ENCODE data around the gene SCO2.

The SCO2 gene

GRCh38 chr22:50502628-50503474, 22.5 kb downstream of the SCO2 start:
- H3K4me3 ChIP-seq (ENCODE audit: insufficient read length, low read depth), result no peak overlapping the region
- no peaks in the 10 kb centered on the region for H3K27me3 ChIP-seq (ENCODE audit: insufficient read depth, insufficient read length)
- no peak for DNase-seq (ENCODE audit: low read depth, low spot score)
- H3K9me3 ChIP-seq (ENCODE audit: insufficient read depth, low read length), result no peaks in the 10 kb centered on the region
- H3K4me1 ChIP-seq (ENCODE audit: insufficient read depth, insufficient read length), result peaks cover 8% of the 10 kb centered on the region
- TF ChIP-seq SUZ12 (IDR thresholded peaks at IDR 0.05; ENCODE audit: extremely low read depth, insufficient read depth, insufficient read length) (no peak), YY1 (IDR thresholded peaks at IDR 0.05; ENCODE audit: insufficient read depth, insufficient read length) (no peak), ZNF274 (IDR thresholded peaks at IDR 0.05; ENCODE audit: low read depth, low read length) (no peak)
- peaks cover 40% of the 10 kb centered on the region for H3K36me3 ChIP-seq (ENCODE audit: insufficient read depth, insufficient read length, low read length)
- H3K9ac ChIP-seq (ENCODE audit: insufficient read length, low read depth), result no peak overlapping the region

- peaks cover 8% of the 10 kb centered on the region for H3K4me1 ChIP-seq (ENCODE audit: insufficient read depth, insufficient read length)
- no peak overlapping the region for H3K4me3 ChIP-seq (ENCODE audit: insufficient read length, low read depth)
- no peak for TF ChIP-seq YY1 (IDR thresholded peaks at IDR 0.05; ENCODE audit: insufficient read depth, insufficient read length)
- peaks cover 40% of the 10 kb centered on the region for H3K36me3 ChIP-seq (ENCODE audit: insufficient read depth, insufficient read length, low read length)
- H3K9ac ChIP-seq (ENCODE audit: insufficient read length, low read depth), result no peak overlapping the region
- H3K9me3 ChIP-seq (ENCODE audit: insufficient read depth, low read length), result no peaks in the 10 kb centered on the region
- H3K27me3 ChIP-seq (ENCODE audit: insufficient read depth, insufficient read length), result no peaks in the 10 kb centered on the region
- DNase-seq (ENCODE audit: low read depth, low spot score), result no peak
These were observed 23.3 kb downstream of the SCO2 start for GRCh38 chr22:50502096-50502495.

GRCh38 chr22:50500452-50500851, 24.9 kb downstream of the SCO2 start:
- Histone ChIP-seq H3K4me1 (ENCODE audit: insufficient read depth, insufficient read length) (no peaks in the 10 kb centered on the region), H3K27me3 (ENCODE audit: insufficient read depth, insufficient read length) (no peaks in the 10 kb centered on the region), H3K36me3 (ENCODE audit: insufficient read depth, insufficient read length, low read length) (peaks cover 31% of the 10 kb centered on the region), H3K9me3 (ENCODE audit: insufficient read depth, low read length) (no peaks in the 10 kb centered on the region), H3K9ac (ENCODE audit: insufficient read length, low read depth) (no peak overlapping the region), H3K4me3 (ENCODE audit: insufficient read length, low read depth) (no peak overlapping the region)
- DNase-seq (ENCODE audit: low read depth, low spot score), result no peak
- no peak for TF ChIP-seq ZNF274 (IDR thresholded peaks at IDR 0.05; ENCODE audit: low read depth, low read length)
- no peak for TF ChIP-seq SUZ12 (IDR thresholded peaks at IDR 0.05; ENCODE audit: extremely low read depth, insufficient read depth, insufficient read length)
- no peak for TF ChIP-seq YY1 (IDR thresholded peaks at IDR 0.05; ENCODE audit: insufficient read depth, insufficient read length)

GRCh38 chr22:50498322-50498890, 27.0 kb downstream of the SCO2 start:
- DNase-seq (ENCODE audit: low read depth, low spot score), result peak; percentile 48
- Histone ChIP-seq H3K36me3 (ENCODE audit: insufficient read depth, insufficient read length, low read length) (peaks cover 16% of the 10 kb centered on the region), H3K9me3 (ENCODE audit: insufficient read depth, low read length) (no peaks in the 10 kb centered on the region), H3K4me1 (ENCODE audit: insufficient read depth, insufficient read length) (no peaks in the 10 kb centered on the region), H3K4me3 (ENCODE audit: insufficient read length, low read depth) (no peak overlapping the region), H3K9ac (ENCODE audit: insufficient read length, low read depth) (no peak overlapping the region), H3K27me3 (ENCODE audit: insufficient read depth, insufficient read length) (no peaks in the 10 kb centered on the region)
- TF ChIP-seq ZNF274 (IDR thresholded peaks at IDR 0.05; ENCODE audit: low read depth, low read length) (no peak), YY1 (IDR thresholded peaks at IDR 0.05; ENCODE audit: insufficient read depth, insufficient read length) (no peak), SUZ12 (IDR thresholded peaks at IDR 0.05; ENCODE audit: extremely low read depth, insufficient read depth, insufficient read length) (no peak)

GRCh38 chr22:50497093-50497492, 28.3 kb downstream of the SCO2 start:
- DNase-seq (ENCODE audit: low read depth, low spot score), result no peak
- Histone ChIP-seq H3K36me3 (ENCODE audit: insufficient read depth, insufficient read length, low read length) (peaks cover 3% of the 10 kb centered on the region), H3K9ac (ENCODE audit: insufficient read length, low read depth) (no peak overlapping the region), H3K4me1 (ENCODE audit: insufficient read depth, insufficient read length) (no peaks in the 10 kb centered on the region), H3K4me3 (ENCODE audit: insufficient read length, low read depth) (no peak overlapping the region), H3K27me3 (ENCODE audit: insufficient read depth, insufficient read length) (no peaks in the 10 kb centered on the region), H3K9me3 (ENCODE audit: insufficient read depth, low read length) (no peaks in the 10 kb centered on the region)
- no peak for TF ChIP-seq YY1 (IDR thresholded peaks at IDR 0.05; ENCODE audit: insufficient read depth, insufficient read length)
- no peak for TF ChIP-seq SUZ12 (IDR thresholded peaks at IDR 0.05; ENCODE audit: extremely low read depth, insufficient read depth, insufficient read length)

GRCh38 chr22:50490531-50491308, 34.7 kb downstream of the SCO2 start:
- no peak overlapping the region for H3K4me3 ChIP-seq (ENCODE audit: insufficient read length, low read depth)
- no peaks in the 10 kb centered on the region for H3K9me3 ChIP-seq (ENCODE audit: insufficient read depth, low read length)
- no peaks in the 10 kb centered on the region for H3K36me3 ChIP-seq (ENCODE audit: insufficient read depth, insufficient read length, low read length)
- no peak for DNase-seq (ENCODE audit: low read depth, low spot score)
- H3K4me1 ChIP-seq (ENCODE audit: insufficient read depth, insufficient read length), result no peaks in the 10 kb centered on the region
- no peaks in the 10 kb centered on the region for H3K27me3 ChIP-seq (ENCODE audit: insufficient read depth, insufficient read length)
- no peak overlapping the region for H3K9ac ChIP-seq (ENCODE audit: insufficient read length, low read depth)
- no peak for TF ChIP-seq SUZ12 (IDR thresholded peaks at IDR 0.05; ENCODE audit: extremely low read depth, insufficient read depth, insufficient read length)

All from NT2/D1 (cell line).